Fibroblast of skin of scalp (primary cell): ENCODE data around the gene RAI1.

Experiments
- DNase-seq: peaks from one replicate; pipeline ENCODE4 v3.0.0-alpha.2; 2013

RAI1 gene

GRCh38 chr17:17849147-17849820, 168.0 kb downstream of the RAI1 start:
- peak; percentile 67 for DNase-seq

GRCh38 chr17:17849845-17850373, 168.7 kb downstream of the RAI1 start:
- DNase-seq, result peak; percentile 70

- DNase-seq, result no peak
Observed at GRCh38 chr17:17851103-17852002, 170.1 kb downstream of the RAI1 start.

- no peak for DNase-seq
Observed at GRCh38 chr17:17852930-17853329, 171.7 kb downstream of the RAI1 start.

DNA sequence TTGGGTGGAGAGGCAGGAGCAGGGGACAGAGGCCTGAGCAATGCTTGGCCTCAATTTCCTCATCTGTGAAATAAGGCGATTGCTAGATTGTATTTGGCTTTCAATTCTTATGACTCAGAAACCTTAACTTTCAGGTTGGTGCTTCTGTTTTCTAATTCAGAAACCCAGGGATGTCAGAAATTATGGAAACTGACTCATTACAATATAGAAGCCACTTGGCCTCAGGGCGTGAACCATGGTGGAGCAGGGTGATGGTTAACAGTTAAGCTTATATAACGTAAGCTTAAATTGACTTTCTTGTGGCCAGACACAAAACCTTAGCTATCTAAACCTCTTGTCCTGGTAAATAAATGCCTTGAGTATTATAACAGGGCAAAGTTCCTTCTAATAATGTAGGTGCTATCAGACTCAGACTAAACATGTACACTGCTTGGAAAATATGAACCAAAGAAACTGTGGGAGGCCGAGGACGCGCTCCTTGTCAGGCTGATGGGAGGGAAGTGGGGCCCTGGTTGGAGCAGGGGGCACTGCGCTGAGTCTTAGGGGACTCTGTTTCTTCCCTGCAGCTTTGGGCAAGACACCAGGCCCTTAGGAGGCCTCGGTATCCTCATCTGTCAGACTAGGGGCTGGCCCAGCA, 172.7 kb downstream of the RAI1 start:
- DNase-seq, result no peak

GRCh38 chr17:17855976-17856375, 174.7 kb downstream of the RAI1 start:
- DNase-seq, result no peak

GRCh38 chr17:17856386-17856785, 175.1 kb downstream of the RAI1 start:
- no peak for DNase-seq

GRCh38 chr17:17857496-17857895, 176.2 kb downstream of the RAI1 start:
- no peak for DNase-seq

DNA sequence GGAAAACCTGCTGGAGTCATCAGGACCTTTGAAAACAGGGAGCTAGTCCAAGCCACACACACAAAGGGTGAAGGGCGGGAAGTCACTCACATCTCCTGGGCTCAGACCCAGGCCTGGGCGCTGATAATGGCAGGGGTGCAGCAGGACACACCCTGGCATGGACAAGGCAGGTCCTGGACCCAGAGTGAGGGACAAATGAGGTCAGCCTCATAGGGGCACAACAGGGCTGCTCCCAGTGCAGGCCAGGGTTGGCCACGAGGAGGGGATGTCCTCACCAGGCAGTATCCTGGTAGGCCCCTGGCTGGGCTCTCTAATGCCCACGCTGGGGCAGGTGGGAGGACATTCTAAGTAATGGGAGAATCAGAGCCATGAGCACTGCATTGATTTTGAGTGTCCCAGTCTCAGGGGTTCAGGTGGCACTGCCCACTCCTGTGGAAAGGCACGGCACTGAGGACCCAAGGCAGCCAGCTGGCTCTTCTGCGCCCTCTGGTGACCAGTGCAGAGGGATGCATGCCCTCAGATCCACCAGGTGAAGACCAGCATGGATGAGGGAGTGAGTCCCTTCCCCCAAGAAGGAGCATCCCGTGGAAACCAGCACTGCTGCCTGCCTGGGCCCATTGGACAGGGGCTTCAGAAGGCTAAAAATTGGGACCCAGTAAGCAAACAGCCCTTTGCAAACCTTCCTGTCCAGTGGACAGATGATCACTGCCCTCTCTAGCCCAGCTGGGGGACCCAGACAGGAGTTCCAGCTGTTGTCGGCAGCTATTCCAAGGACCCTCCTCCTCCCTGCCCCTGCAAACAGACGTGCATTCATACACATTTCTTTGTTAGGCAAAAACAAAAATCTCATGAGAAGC, 178.9 kb downstream of the RAI1 start:
- DNase-seq, result peak; percentile 61

- peak; percentile 47 for DNase-seq
Observed at GRCh38 chr17:17860766-17861107, 179.5 kb downstream of the RAI1 start.
